Measurements from ENCODE around the gene PRKCA. TPM values are rescaled to one million over a fixed set of nuclear protein-coding genes. Genes with fewer than 3 reads are reported as not detected.

The PRKCA gene
- total and polyA plus RNA-seq, 2 experiments from 2014 or later: 6.4 to 35.4 TPM

DNA sequence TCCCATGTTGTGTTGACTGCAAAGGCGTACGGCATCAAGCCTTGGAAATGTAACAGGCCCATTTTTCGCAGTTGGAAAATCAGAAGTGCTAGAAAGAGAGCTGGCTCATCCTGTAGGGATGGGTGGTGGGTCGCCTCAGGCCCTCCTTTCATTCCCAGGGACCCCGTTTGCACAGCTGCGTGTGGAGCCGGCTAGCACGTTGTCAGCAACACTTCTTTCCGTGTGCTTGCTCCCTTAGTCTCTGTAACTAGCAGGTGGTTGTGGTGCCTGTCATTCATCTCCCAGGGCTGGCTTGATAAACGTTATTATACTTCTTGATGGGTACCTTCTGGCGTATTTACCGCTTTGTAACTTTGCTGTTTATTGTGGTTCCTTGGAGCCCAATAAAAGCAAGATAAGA lies 293.5 kb downstream of the PRKCA start:
- H2AFZ ChIP-seq: no peak overlapping the region
- no peaks in the 10 kb centered on the region; the same call in 1 of the 2 replicates for H3K9me2 ChIP-seq (ENCODE audit: insufficient read depth)
- TF ChIP-seq NANOG (IDR thresholded peaks at IDR 0.05; ENCODE audit: borderline replicate concordance) (no peak), EZH2phosphoT487 (IDR thresholded peaks at IDR 0.05; ENCODE audit: unreplicated experiment) (no peak), JUNB (IDR thresholded peaks at IDR 0.05; ENCODE audit: unreplicated experiment) (no peak), CREB1 (CRISPR knock-in tag; IDR thresholded peaks at IDR 0.05; ENCODE audit: low read depth) (no peak), ZNF114 (CRISPR knock-in tag; IDR thresholded peaks at IDR 0.05) (no peak), STAT1 (IDR thresholded peaks at IDR 0.05; ENCODE audit: unreplicated experiment) (no peak), ZNF331 (CRISPR knock-in tag; IDR thresholded peaks at IDR 0.05; ENCODE audit: low read depth) (no peak), POLR2AphosphoS5 (IDR thresholded peaks at IDR 0.05; ENCODE audit: low read depth) (no peak), EZH2 (IDR thresholded peaks at IDR 0.05; ENCODE audit: low read depth, unreplicated experiment) (no peak)
- TF ChIP-seq, protein P1, sequence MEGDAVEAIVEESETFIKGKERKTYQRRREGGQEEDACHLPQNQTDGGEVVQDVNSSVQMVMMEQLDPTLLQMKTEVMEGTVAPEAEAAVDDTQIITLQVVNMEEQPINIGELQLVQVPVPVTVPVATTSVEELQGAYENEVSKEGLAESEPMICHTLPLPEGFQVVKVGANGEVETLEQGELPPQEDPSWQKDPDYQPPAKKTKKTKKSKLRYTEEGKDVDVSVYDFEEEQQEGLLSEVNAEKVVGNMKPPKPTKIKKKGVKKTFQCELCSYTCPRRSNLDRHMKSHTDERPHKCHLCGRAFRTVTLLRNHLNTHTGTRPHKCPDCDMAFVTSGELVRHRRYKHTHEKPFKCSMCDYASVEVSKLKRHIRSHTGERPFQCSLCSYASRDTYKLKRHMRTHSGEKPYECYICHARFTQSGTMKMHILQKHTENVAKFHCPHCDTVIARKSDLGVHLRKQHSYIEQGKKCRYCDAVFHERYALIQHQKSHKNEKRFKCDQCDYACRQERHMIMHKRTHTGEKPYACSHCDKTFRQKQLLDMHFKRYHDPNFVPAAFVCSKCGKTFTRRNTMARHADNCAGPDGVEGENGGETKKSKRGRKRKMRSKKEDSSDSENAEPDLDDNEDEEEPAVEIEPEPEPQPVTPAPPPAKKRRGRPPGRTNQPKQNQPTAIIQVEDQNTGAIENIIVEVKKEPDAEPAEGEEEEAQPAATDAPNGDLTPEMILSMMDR (conservative IDR thresholded peaks at IDR 0.05; ENCODE audit: low read depth in 2 of 2): no peak
- TF ChIP-seq, protein P2, sequence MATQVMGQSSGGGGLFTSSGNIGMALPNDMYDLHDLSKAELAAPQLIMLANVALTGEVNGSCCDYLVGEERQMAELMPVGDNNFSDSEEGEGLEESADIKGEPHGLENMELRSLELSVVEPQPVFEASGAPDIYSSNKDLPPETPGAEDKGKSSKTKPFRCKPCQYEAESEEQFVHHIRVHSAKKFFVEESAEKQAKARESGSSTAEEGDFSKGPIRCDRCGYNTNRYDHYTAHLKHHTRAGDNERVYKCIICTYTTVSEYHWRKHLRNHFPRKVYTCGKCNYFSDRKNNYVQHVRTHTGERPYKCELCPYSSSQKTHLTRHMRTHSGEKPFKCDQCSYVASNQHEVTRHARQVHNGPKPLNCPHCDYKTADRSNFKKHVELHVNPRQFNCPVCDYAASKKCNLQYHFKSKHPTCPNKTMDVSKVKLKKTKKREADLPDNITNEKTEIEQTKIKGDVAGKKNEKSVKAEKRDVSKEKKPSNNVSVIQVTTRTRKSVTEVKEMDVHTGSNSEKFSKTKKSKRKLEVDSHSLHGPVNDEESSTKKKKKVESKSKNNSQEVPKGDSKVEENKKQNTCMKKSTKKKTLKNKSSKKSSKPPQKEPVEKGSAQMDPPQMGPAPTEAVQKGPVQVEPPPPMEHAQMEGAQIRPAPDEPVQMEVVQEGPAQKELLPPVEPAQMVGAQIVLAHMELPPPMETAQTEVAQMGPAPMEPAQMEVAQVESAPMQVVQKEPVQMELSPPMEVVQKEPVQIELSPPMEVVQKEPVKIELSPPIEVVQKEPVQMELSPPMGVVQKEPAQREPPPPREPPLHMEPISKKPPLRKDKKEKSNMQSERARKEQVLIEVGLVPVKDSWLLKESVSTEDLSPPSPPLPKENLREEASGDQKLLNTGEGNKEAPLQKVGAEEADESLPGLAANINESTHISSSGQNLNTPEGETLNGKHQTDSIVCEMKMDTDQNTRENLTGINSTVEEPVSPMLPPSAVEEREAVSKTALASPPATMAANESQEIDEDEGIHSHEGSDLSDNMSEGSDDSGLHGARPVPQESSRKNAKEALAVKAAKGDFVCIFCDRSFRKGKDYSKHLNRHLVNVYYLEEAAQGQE (IDR thresholded peaks at IDR 0.05; ENCODE audit: unreplicated experiment): no peak
- TF ChIP-seq, protein P3, sequence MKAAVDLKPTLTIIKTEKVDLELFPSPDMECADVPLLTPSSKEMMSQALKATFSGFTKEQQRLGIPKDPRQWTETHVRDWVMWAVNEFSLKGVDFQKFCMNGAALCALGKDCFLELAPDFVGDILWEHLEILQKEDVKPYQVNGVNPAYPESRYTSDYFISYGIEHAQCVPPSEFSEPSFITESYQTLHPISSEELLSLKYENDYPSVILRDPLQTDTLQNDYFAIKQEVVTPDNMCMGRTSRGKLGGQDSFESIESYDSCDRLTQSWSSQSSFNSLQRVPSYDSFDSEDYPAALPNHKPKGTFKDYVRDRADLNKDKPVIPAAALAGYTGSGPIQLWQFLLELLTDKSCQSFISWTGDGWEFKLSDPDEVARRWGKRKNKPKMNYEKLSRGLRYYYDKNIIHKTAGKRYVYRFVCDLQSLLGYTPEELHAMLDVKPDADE (IDR thresholded peaks at IDR 0.05): no peak
- TF ChIP-seq, protein P4, sequence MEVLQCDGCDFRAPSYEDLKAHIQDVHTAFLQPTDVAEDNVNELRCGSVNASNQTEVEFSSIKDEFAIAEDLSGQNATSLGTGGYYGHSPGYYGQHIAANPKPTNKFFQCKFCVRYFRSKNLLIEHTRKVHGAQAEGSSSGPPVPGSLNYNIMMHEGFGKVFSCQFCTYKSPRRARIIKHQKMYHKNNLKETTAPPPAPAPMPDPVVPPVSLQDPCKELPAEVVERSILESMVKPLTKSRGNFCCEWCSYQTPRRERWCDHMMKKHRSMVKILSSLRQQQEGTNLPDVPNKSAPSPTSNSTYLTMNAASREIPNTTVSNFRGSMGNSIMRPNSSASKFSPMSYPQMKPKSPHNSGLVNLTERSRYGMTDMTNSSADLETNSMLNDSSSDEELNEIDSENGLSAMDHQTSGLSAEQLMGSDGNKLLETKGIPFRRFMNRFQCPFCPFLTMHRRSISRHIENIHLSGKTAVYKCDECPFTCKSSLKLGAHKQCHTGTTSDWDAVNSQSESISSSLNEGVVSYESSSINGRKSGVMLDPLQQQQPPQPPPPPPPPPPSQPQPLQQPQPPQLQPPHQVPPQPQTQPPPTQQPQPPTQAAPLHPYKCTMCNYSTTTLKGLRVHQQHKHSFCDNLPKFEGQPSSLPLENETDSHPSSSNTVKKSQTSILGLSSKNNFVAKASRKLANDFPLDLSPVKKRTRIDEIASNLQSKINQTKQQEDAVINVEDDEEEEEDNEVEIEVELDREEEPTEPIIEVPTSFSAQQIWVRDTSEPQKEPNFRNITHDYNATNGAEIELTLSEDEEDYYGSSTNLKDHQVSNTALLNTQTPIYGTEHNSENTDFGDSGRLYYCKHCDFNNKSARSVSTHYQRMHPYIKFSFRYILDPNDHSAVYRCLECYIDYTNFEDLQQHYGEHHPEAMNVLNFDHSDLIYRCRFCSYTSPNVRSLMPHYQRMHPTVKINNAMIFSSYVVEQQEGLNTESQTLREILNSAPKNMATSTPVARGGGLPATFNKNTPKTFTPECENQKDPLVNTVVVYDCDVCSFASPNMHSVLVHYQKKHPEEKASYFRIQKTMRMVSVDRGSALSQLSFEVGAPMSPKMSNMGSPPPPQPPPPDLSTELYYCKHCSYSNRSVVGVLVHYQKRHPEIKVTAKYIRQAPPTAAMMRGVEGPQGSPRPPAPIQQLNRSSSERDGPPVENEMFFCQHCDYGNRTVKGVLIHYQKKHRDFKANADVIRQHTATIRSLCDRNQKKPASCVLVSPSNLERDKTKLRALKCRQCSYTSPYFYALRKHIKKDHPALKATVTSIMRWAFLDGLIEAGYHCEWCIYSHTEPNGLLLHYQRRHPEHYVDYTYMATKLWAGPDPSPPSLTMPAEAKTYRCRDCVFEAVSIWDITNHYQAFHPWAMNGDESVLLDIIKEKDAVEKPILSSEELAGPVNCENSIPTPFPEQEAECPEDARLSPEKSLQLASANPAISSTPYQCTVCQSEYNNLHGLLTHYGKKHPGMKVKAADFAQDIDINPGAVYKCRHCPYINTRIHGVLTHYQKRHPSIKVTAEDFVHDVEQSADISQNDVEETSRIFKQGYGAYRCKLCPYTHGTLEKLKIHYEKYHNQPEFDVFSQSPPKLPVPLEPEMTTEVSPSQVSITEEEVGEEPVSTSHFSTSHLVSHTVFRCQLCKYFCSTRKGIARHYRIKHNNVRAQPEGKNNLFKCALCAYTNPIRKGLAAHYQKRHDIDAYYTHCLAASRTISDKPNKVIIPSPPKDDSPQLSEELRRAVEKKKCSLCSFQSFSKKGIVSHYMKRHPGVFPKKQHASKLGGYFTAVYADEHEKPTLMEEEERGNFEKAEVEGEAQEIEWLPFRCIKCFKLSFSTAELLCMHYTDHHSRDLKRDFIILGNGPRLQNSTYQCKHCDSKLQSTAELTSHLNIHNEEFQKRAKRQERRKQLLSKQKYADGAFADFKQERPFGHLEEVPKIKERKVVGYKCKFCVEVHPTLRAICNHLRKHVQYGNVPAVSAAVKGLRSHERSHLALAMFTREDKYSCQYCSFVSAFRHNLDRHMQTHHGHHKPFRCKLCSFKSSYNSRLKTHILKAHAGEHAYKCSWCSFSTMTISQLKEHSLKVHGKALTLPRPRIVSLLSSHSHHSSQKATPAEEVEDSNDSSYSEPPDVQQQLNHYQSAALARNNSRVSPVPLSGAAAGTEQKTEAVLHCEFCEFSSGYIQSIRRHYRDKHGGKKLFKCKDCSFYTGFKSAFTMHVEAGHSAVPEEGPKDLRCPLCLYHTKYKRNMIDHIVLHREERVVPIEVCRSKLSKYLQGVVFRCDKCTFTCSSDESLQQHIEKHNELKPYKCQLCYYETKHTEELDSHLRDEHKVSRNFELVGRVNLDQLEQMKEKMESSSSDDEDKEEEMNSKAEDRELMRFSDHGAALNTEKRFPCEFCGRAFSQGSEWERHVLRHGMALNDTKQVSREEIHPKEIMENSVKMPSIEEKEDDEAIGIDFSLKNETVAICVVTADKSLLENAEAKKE (CRISPR knock-in tag; IDR thresholded peaks at IDR 0.05): no peak
- no peaks in the 10 kb centered on the region for H3K79me2 ChIP-seq (replicated peaks; ENCODE audit: insufficient read depth)
- H4K20me1 ChIP-seq (replicated peaks; ENCODE audit: insufficient read depth): no peaks in the 10 kb centered on the region
- Mint-ChIP-seq H3K27ac (no peak overlapping the region), H3K4me1 (peaks cover 6% of the 10 kb centered on the region; the same call in 2 of the 3 replicates), H3K36me3 (ENCODE audit: low read depth) (peaks cover 10% of the 10 kb centered on the region; the same call in 2 of the 3 replicates), H3K27me3 (ENCODE audit: insufficient read depth, low read depth, poor library complexity) (peaks cover 1% of the 10 kb centered on the region), H3K9me3 (peaks cover 5% of the 10 kb centered on the region; the same call in 1 of the 3 replicates), H3K4me3 (no peak overlapping the region)
- no peak overlapping the region for H3K4me3 ChIP-seq
- H3K4me1 ChIP-seq (ENCODE audit: insufficient read depth): no peaks in the 10 kb centered on the region
- H3K27me3 ChIP-seq (ENCODE audit: insufficient read depth): no peaks in the 10 kb centered on the region
- H3K4me2 ChIP-seq: no peak overlapping the region
- no peaks in the 10 kb centered on the region for H3F3A ChIP-seq (replicated peaks; ENCODE audit: low read depth)
- ATAC-seq (no peak), DNase-seq (ENCODE audit: low spot score) (no peak)
- H3K36me3 ChIP-seq (ENCODE audit: insufficient read depth): no peaks in the 10 kb centered on the region
- H3K27ac ChIP-seq (ENCODE audit: low read depth): no peak overlapping the region
